HG03457 (cell line): ENCODE measurements around the gene UBXN10.

Source experiments
- ATAC-seq: cut with Tn5 transposase; IDR thresholded peaks from one replicate; pipeline ENCODE4 v1.9.1; 2021; ENCODE audit warnings: moderate number of reproducible peaks; ENCODE audit not compliant: unreplicated experiment

The UBXN10 gene, protein sequence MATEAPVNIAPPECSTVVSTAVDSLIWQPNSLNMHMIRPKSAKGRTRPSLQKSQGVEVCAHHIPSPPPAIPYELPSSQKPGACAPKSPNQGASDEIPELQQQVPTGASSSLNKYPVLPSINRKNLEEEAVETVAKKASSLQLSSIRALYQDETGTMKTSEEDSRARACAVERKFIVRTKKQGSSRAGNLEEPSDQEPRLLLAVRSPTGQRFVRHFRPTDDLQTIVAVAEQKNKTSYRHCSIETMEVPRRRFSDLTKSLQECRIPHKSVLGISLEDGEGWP

DNA sequence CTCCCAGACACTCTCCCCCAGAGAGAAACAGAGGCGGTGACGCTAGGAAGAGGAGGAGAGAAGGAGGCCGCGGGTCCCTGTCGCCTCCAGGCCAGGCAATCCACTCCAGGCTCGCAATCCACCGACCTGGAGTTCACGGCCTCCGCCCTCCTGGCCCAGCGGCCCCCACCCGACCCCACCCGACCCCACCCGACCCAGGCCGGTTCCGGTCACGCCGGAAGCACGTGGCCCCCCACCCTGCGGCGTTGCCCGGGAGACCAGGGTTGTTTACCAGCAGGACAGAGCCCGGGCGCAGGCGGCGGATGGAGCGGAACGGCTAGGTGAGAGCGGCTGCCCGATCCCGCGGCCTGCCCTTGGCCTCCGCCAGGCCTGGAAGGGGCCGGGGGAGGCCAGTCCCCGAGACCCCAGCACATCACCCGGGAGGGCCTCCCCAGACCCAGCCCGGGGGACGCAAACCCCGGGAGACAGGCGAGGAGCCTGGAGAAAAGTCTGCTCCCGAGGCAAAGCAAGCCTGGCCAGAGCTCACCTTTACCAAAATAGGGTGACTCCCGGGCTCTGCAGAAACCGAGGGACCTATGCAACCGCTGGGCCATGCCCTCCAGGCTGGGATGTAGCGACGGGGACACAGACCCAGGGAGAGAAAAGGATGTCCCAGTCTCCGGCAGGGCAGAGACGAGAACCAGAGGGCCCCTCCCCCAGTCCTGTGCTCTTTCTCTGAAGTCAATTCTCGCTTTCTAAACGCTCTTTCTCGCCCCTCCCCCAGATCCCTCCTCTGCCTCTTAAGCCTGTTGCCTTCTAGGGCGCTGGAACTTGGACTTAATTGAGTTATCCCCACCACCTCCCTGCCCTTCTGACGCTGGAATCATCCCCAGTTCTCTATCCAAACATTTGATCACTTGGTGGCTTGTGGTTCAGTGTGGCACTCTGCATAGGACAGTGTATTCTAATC is at the start of gene UBXN10, which contains the start of gene PLA2G2C:
Gene UBXN10, plus strand, starts transcription at position 263 of the 949 bp plus-strand sequence. CDS start 4,466 bp downstream, outside the sequence.
Gene PLA2G2C, minus strand, starts transcription at position 685 of the 949 bp plus-strand sequence. CDS start 9,155 bp downstream, outside the sequence.
- no peak for ATAC-seq

DNA sequence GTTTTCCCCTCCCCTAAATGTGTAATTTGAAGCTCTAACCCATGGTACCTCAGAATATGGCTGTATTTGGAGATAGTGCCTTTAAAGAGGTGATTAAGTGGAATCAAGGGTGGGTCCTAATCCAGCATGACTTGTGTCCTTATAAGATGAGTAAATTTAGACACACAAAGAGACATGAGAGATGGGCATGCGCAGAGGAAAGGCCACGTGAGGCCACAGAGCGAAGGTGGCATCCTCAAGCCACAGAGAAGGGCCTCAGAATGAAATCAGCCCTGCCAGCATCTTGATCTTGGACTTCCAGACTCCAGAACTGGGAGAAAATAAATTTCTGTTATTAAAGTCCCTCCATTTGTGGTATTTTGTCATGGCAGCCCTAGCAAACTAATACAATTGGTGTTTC is 49.6 kb upstream of the UBXN10 start:
- ATAC-seq, result no peak

DNA sequence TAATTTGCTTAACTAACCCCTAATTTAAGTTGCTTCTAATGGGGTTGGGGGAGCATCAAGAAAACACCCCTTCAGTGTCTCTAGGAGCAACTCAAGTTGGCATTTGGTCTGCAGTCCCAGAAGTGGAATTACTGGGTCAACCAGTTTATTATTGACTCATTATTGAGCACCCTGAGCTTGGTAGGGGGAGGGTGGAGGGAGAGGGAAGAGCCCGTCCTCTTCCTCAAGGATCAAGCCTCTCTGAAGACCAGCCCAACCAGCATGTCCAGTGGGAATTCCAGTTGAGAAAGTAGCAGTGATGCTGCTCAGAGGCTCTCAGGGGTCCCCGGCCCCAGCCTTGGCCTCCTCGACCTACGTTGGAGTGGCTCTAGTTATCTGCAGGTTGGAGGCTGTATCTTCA is 48.8 kb upstream of the UBXN10 start:
- no peak for ATAC-seq

DNA sequence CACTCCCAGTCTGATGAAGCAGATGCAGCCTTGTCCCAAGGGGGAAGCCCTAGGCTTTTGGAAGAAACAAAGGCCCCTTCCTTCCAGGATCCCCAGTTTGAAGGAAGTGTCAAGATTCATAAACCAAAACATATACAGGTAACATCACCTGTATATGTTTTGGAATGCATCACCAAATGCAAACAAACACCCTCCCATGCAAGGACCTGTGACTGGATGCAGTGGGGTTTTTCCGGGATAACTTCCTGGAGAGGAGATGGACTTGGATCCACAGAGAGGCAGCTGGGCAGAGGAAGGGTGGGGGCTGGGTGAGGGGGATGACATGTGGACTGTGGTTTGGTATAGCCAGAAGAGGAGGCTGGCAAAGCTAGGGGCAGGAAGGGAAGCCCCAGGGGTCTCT is 48.3 kb upstream of the UBXN10 start:
- ATAC-seq, result no peak

DNA sequence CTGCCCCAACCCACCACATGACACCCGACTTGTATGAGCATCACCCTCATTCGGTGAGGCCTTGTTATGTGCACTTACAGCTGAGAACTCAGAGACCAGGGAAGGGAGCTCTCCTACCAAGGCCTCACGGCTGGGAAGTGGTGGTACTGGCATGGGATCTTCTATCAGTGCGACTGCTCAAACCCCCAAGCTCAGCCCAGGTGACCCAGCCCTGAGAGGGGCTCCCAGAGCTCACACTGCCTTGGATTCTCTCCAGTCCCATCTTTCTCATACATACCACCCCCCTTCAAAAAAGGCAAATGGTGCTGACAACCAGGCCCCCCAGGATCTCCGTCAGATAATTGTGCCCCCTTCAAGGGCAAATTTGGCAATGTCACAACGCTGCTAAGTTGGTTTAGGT is 47.5 kb upstream of the UBXN10 start:
- ATAC-seq, result no peak

DNA sequence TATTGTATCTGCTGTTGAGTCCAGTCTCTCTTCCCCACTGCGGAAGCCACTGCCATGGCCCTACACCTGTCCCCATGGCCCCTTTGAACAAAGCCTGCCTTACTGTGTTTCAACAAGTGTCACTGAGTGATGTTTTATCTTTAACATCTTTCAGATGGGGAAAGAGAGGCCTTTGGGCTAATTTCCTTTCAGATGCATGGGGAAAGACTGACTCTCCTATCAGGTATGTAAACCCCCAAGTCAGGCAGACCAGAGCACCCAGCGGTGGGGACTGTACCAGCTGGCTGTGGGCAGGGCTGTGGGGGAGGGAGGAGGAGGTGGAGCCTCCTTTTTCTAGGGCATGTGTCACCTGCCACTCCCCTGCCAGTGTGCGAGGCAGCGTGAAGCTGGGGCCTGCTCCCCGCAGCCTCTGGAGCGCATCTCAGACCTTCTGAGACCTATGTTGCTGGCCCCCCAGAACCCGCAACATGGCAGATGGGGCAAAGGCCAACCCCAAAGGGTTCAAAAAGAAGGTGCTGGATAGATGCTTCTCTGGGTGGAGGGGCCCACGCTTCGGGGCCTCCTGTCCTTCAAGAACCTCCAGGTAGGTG is 46.8 kb upstream of the UBXN10 start, which contains the start of gene PLA2G2F:
Gene PLA2G2F, plus strand, starts transcription at position 363 of the 590 bp plus-strand sequence. Its CDS starts 105 bp downstream, at position 468.
- ATAC-seq, result no peak

DNA sequence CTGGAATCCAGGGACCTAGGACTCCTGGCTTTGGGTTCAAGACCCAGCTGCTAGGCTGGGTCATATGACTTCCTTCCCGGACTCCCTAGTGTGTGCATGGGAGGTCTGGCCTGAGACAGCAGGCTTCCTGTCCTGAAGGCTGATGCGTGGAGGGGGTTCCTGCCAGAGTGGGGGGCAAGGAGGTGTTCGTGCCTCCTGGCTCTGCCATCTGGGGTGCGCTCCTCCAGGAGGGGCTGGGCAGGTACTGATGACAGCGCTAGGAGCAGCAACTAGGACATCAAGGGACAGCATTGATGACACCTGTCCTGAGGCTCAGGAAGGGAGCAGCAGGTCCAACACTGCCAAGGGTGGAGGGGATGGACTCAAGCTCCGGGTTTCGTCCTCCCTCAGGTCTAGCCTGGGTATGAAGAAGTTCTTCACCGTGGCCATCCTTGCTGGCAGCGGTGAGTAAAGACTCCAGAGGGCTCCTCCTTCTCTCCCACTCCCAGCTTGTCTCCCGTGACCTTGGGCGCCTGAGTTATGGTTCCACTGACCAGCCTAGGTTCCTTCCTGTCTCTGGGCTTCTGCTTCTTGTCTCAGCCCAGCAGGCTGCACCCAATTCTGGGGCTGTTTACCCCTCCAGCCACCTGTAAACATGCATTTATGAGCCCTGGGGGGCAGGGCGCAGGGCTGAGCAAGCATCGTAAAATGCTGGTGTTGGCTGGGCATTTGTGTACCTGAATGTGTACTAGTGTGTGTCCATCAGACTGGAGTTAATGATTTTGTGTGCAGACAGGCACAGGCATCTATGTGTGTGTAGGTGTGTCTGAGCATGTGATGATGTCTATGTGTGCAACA is 45.9 kb upstream of the UBXN10 start:
- no peak for ATAC-seq

DNA sequence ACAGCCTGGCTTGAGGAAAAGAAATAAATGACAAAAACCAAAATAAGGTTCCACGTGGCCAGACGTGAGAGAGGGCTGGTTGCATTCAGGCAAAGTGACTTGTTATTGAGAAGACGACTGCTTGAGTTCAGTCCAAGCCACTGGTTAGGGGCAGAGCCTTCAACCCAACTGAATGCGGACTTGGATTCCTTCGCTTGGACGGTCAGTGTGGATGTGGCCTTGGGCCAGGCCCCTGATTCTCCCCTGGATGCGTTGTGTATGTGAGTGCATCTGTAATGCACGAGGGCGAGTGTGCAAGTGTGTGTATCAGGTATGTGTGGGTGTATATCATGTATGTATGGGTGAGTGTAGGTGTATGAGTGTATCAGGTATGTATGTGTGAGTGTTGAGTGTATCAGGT is 44.9 kb upstream of the UBXN10 start:
- no peak for ATAC-seq

DNA sequence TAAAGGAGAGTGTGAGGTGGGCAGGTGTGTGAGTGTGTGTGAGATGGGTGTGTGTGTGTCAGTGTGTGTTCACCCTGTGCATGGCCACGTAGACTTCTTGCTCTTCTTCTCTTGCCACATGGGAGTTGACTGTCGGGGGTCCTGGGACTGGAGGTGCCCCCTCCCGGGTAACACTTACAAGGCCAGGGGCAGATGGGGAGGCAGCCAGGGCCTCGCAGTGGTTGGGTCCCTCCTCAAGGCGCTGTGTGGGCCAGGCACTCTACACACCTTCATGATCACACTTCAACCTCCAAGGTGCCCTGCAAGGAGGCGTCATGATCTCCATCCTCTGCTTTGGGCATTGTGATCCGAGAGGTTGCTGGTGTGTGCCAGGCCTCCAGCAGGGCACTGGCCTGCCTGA is 44.4 kb upstream of the UBXN10 start:
- ATAC-seq, result no peak

DNA sequence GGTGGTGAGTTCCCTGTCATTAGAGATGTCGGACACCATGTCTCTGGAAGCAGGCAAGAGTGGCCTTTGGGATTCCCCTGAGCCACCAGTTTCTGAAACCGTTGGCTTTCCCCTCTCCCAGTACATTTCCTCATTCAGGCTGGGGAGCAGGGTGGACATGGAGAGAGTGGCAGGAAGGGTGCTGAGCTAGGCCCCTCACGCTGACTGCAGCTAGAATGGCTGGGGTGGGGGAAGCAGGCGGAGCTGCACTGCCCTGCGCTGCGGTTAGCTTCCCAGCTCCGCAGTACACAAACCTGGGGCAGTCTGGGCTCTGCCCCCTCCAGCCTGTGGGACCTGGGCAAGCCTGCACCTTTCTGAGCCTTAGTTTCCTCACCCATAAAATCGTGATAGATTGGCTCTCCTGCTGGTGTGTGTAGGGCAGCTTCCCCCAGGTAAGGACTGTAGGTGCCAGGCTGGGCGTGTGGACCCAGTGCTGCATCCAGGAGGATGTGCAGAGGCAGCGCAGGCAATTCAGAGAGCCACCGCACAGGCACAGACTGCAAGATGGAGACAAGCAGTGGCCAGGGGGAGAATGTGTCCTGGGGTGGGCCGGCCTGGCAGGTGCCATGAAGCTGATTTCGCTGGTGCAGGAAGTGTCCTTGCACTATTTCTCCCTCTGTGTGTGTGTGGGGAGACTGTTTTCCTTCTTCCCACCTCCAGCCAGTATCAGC is 43.7 kb upstream of the UBXN10 start:
- no peak for ATAC-seq

DNA sequence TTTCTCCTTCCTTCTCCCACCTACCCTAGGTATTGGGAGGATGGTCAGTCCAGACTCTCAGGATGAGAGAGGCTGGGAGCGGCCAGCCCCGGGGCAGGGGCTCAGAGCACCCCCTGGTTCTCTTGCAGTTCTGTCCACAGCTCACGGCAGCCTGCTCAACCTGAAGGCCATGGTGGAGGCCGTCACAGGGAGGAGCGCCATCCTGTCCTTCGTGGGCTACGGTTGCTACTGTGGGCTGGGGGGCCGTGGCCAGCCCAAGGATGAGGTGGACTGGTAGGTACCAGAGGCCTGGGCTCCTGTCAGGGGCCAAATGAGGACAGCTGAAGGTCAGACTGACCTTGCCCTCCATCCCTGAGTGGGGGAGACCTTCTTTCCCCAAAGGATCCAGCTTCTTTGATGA is 42.6 kb upstream of the UBXN10 start:
- no peak for ATAC-seq

DNA sequence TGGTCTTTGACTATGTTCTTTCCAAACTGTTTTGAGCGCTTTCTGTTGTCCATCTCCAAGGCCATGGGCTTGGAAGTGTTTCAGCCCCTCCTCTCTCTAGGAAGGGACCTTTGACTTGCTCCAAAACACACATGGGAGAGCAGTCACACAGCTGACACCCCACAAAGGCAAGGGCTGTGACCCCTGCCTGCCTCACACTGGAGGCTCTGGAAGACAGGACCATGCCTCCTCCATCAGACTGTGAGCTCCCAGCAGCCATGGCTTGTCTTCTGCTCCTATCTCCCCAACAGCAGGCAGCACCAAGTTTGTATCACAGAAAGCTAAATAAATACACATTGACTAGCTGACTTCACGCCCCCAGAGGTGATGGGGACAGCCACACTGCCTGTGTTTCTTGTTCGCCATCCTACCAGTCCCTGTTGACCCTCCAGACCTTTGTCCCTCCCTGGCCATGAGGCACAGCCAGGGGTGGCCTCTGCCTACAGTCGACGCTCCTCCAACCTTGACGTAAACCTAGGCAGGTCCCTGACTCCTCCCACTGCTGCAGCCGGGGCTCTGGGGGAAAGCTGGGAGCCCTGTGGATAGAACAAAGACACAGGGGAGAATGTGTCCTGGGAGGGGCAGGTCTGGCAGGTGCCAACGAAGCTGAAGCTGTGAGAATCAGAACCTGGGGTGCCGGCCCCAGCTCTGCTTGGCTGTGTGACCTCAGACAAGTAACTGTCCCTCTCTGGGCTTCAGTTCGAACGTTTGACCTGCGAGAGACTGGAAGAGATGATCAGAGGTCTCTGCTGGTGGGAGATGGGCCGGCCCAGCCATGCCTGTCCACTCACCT is 41.9 kb upstream of the UBXN10 start:
- no peak for ATAC-seq

DNA sequence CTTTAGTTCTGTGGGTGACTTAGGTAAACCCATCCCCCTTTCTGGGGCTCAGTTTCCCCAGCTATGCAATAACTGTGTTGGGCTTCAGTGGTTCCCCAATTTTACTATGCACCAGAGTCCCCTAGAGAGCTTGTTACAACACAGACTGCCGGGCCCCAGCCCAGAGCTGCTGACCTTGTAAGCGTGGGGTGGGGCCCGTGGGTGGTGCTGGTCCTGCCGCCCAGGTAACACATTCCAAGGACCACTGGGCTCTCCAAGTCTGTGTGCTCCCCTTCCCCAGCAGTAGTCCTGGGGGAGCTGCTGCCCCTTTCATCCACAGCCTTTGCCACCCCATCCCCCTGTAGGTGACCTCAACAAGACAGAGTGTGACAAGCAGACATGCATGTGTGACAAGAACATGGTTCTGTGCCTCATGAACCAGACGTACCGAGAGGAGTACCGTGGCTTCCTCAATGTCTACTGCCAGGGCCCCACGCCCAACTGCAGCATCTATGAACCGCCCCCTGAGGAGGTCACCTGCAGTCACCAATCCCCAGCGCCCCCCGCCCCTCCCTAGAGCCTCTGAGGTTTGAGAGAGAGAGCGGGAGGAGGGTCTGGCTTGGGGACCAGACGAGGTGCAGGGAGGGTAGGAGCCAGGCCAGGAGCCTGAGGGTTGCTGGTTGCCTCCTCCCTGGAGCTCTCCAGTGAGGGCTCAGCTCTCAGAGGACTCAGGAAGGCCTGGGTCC is 37.9 kb upstream of the UBXN10 start:
- no peak for ATAC-seq

DNA sequence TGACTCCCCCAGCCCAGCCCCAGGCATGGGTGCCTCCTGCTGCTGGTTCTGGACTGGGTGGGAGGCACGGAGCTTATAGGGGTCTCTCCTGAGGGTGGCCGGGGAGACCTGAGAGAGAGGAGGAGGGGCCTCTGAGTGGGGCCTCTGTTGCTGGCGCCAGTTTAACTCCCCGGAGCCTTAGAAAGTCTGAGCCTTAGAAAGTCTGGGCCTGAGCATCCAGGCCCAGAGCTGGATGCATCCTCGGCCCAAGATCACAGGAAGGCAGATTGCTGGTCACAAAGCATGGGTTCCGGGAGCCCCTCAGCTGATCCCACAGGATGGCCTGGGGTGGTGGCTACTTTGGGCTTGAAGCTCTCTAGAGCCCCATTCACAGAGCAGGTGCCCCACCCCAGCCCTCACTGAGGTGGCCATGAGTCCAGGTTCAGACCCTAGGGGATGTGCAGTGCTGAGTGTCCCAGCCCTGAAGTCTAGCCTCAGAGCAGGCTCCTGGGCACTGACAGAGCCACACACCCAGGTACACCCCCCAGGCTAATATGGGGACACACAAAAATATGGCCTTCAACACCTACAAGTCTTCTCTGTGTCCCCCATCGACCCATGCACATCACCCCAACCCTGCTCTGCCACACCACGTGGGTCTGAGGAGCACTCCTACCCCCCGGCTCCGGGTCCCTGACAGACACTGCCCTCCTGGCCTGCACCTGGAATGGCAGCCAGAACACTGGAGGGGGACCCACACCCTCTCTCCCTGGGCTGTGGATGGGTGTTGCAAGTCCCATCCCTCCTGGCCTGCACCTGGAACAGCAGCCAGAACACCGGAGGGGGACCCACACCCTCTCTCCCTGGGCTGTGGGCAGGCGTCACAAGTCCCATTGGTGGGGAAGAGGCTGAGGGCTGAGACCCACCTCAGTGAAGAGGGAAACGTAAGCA is 37.1 kb upstream of the UBXN10 start:
- no peak for ATAC-seq

DNA sequence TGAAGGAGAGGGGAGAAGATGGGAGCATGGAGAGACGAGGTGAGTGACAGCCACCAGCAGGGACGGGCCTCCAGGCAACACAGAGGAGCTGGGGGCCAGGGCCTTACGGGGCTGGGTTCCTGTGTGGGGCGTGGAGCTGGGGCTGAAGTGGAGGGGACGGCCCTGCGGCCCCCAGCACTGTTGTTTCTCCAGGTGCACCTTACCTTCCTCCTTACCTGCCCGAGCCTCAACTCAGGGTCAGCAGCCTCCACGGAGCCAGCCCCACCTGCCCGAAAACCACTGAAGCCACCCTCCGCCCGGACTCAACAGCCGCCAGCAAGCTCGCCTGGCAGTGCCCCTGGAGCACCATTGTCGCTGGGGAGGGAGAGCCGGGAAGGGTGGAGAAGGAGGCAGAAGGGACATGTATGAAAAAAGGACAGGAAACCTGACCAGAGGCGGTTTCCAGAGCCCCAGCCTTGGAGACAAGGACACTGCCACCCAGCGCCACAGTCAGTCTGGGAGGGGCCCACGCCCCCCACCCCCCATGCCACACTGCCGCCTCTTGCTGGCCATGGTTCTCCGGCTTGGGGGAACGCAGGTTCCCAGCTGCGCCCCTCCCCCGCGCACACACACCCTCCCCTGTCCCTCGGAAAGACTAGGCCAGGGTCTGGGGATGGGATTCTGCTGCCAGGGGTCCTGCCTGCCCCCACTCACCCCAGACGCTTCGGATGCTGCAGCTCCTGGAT is 36.1 kb upstream of the UBXN10 start:
- ATAC-seq, result no peak

DNA sequence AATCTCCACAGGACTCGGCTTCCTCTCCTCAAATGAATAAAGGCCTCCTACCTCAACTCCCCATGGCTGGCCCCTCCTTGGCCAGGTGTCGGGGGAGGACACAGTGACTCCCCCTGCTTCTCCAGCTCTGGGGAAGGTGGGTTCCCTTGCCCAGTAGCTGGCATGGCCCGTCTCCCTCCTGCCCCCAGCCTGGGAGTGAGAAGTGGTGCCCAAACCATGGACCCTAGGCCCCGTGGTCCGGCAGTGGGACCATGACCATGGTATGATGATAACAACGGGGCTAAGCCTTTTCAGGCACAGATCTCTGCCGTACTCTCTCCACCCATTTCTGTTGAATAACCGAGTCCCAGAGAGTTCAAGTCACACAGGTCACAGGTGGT is 35.6 kb upstream of the UBXN10 start:
- no peak for ATAC-seq

DNA sequence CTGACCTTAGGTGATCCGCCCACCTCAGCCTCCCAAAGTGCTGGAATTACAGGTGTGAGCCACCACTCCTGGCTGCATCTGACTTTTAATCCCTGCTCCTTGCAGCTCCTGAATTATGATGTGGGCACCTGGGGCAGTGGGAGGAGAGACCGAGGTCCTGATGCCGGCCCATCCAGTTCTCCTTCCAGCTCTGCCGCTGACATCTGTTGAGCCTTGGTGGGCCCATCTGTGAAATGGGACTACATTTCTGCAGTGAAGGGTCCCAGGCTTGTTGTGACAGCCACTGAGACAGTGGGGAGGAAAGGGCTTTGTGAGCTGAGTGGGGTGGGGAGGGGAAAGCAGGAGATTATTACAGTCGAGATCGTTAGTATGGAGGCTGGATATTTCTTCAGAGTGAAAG is 34.9 kb upstream of the UBXN10 start:
- ATAC-seq, result no peak
